GM18505 (cell line): ENCODE results near the gene SLC39A13.

Experiments used
- ATAC-seq: cut with Tn5 transposase; IDR thresholded peaks from one replicate; pipeline ENCODE4 v1.9.1; 2021; ENCODE audit not compliant: unreplicated experiment
- POLR2A ChIP-seq: IDR thresholded peaks from 4 replicates; pipeline ENCODE4 v1.6.1; 2011; ENCODE audit warnings: borderline replicate concordance; ENCODE audit not compliant: insufficient read depth, insufficient read length; ENCODE audit errors: extremely low read depth

Gene SLC39A13

GRCh38 chr11:47413908-47414684 is 5.7 kb downstream of the SLC39A13 start:
- ATAC-seq: no peak
- TF ChIP-seq POLR2A: no peak

GRCh38 chr11:47414685-47415070 is 6.3 kb downstream of the SLC39A13 start:
- no peak for TF ChIP-seq POLR2A
- ATAC-seq: no peak

GRCh38 chr11:47415091-47415854 is 6.9 kb downstream of the SLC39A13 start:
- ATAC-seq: no peak
- TF ChIP-seq POLR2A: no peak

- ATAC-seq: no peak
- TF ChIP-seq POLR2A: peak; percentile 20
Measured at GRCh38 chr11:47415949-47416472, 7.6 kb downstream of the SLC39A13 start.

- ATAC-seq: no peak
- no peak for TF ChIP-seq POLR2A
Measured at GRCh38 chr11:47417712-47418111, 9.3 kb downstream of the SLC39A13 start.

GRCh38 chr11:47418454-47419259 is 10.3 kb downstream of the SLC39A13 start:
- no peak for TF ChIP-seq POLR2A
- no peak for ATAC-seq

- no peak for TF ChIP-seq POLR2A
- ATAC-seq: no peak
Measured at GRCh38 chr11:47425611-47426010, 17.2 kb downstream of the SLC39A13 start.

GRCh38 chr11:47426062-47426956 is 17.9 kb downstream of the SLC39A13 start, which contains the start of gene PSMC3:
TSS of gene PSMC3 (minus strand) at chr11:47426439. CDS start at chr11:47426279, 160 bp downstream.
- ATAC-seq: peak; percentile 91
- TF ChIP-seq POLR2A: peak; percentile 88

- ATAC-seq: no peak
- TF ChIP-seq POLR2A: no peak
Measured at GRCh38 chr11:47430524-47430923, 22.1 kb downstream of the SLC39A13 start.

- no peak for ATAC-seq
Measured at GRCh38 chr11:47431356-47432083, 23.1 kb downstream of the SLC39A13 start.

GRCh38 chr11:47433157-47433556 is 24.8 kb downstream of the SLC39A13 start:
- no peak for TF ChIP-seq POLR2A
- no peak for ATAC-seq

More at GRCh38 chr11:47431356-47432083, 23.1 kb downstream of the SLC39A13 start:
- TF ChIP-seq POLR2A: no peak
